Mesenchymal stem cell (in vitro differentiated cells and primary cell): Measurements from ENCODE around the gene LTF.

Experiments
- DNase-seq: peaks from one replicate; pipeline ENCODE4 v3.0.0-alpha.2; 2013
- H2AFZ ChIP-seq: one replicate; pipeline ENCODE4 v1.6.1; 2013; ENCODE audit warnings: low read depth, mild to moderate bottlenecking, control low read depth, inconsistent platforms, low read length, moderate library complexity
- H2AK5ac ChIP-seq: 2 replicates; pipeline ENCODE4 v1.6.1; 2013; ENCODE audit warnings: low read length, moderate library complexity, mild to moderate bottlenecking, inconsistent platforms; ENCODE audit not compliant: severe bottlenecking
- H2BK120ac ChIP-seq: one replicate; pipeline ENCODE4 v1.6.1; 2013; ENCODE audit warnings: low read depth, mild to moderate bottlenecking, inconsistent platforms, low read length, moderate library complexity
- H2BK12ac ChIP-seq, 2 experiments: one replicate each; pipeline ENCODE4 v1.6.1; 2013; ENCODE audit warnings: inconsistent platforms in 2 of 2, low read length in 2 of 2, mild to moderate bottlenecking in 2 of 2, moderate library complexity in 2 of 2, control low read depth in 1 of 2
- H2BK15ac ChIP-seq: one replicate; pipeline ENCODE4 v1.6.1; 2013; ENCODE audit warnings: mild to moderate bottlenecking, low read depth, inconsistent platforms; ENCODE audit not compliant: poor library complexity, severe bottlenecking
- H2BK5ac ChIP-seq: 2 replicates; pipeline ENCODE4 v1.6.1; 2013; ENCODE audit warnings: low read depth, mild to moderate bottlenecking, low read length, control low read depth, inconsistent platforms; ENCODE audit not compliant: poor library complexity, severe bottlenecking
- H3K14ac ChIP-seq, 2 experiments: one replicate each; pipeline ENCODE4 v1.6.1; 2013; ENCODE audit warnings: inconsistent platforms in 2 of 2, low read length in 2 of 2, control low read depth in 1 of 2, mild to moderate bottlenecking in 1 of 2, moderate library complexity in 1 of 2
- H3K18ac ChIP-seq, 2 experiments: one replicate each; pipeline ENCODE4 v1.6.1; 2013; ENCODE audit warnings: inconsistent platforms in 2 of 2, low read length in 2 of 2, control low read depth in 1 of 2, low read depth in 1 of 2, mild to moderate bottlenecking in 1 of 2
- H3K23ac ChIP-seq, 2 experiments: one replicate each; pipeline ENCODE4 v1.6.1; 2013; ENCODE audit warnings: inconsistent platforms in 2 of 2, low read length in 2 of 2, mild to moderate bottlenecking in 2 of 2, moderate library complexity in 2 of 2, control low read depth in 1 of 2
- H3K27ac ChIP-seq: 2 replicates; pipeline ENCODE4 v1.5.1; 2013; ENCODE audit warnings: mild to moderate bottlenecking, moderate library complexity, low read length, control low read depth, inconsistent platforms; ENCODE audit not compliant: poor library complexity, severe bottlenecking
- H3K27me3 ChIP-seq, 2 experiments: 2 replicates each; pipeline versions ENCODE4 v1.6.1 to v1.7.0; 2013; ENCODE audit warnings: low read length in 2 of 2, mild to moderate bottlenecking in 2 of 2, moderate library complexity in 2 of 2, control low read depth in 1 of 2, inconsistent platforms in 1 of 2; ENCODE audit not compliant: control insufficient read depth in 1 of 2, insufficient read depth in 1 of 2
- H3K36me3 ChIP-seq, 2 experiments: 2 replicates each; pipeline versions ENCODE4 v1.6.1 to v1.7.0; 2013; ENCODE audit warnings: low read length in 2 of 2, control low read depth in 1 of 2, inconsistent platforms in 1 of 2, low read depth in 1 of 2, mild to moderate bottlenecking in 1 of 2; ENCODE audit not compliant: insufficient read depth in 2 of 2, control insufficient read depth in 1 of 2
- H3K4ac ChIP-seq, 2 experiments: one replicate each; pipeline ENCODE4 v1.6.1; 2013; ENCODE audit warnings: inconsistent platforms in 2 of 2, low read length in 2 of 2, mild to moderate bottlenecking in 2 of 2, moderate library complexity in 2 of 2, control low read depth in 1 of 2, low read depth in 1 of 2
- H3K4me1 ChIP-seq: 2 replicates; pipeline ENCODE4 v1.6.1; 2013; ENCODE audit warnings: low read depth, low read length, control low read depth; ENCODE audit not compliant: control insufficient read depth, insufficient read depth
- H3K4me2 ChIP-seq: 2 replicates; pipeline ENCODE4 v1.6.1; 2013; ENCODE audit warnings: low read length, mild to moderate bottlenecking, inconsistent platforms; ENCODE audit not compliant: poor library complexity, severe bottlenecking
- H3K4me3 ChIP-seq, 2 experiments: 2 replicates each; pipeline versions ENCODE4 v1.5.1 to v1.7.0; 2013; ENCODE audit warnings: low read length in 2 of 2, mild to moderate bottlenecking in 2 of 2, control low read depth in 1 of 2, low read depth in 1 of 2; ENCODE audit not compliant: insufficient read depth in 1 of 2
- H3K79me1 ChIP-seq: replicated peaks from 2 replicates; pipeline ENCODE4 v1.6.1; 2013; ENCODE audit warnings: mild to moderate bottlenecking, control low read depth, low read length, inconsistent platforms; ENCODE audit not compliant: poor library complexity, severe bottlenecking
- H3K9ac ChIP-seq: 2 replicates; pipeline ENCODE4 v1.7.0; 2013; ENCODE audit warnings: mild to moderate bottlenecking, low read length, moderate library complexity
- H3K9me3 ChIP-seq: 2 replicates; pipeline ENCODE4 v1.7.0; 2013; ENCODE audit warnings: mild to moderate bottlenecking, low read length; ENCODE audit not compliant: control insufficient read depth
- H4K8ac ChIP-seq: one replicate; pipeline ENCODE4 v1.6.1; 2013; ENCODE audit warnings: inconsistent platforms, mild to moderate bottlenecking, low read length, moderate library complexity
- H4K91ac ChIP-seq: one replicate; pipeline ENCODE4 v1.6.1; 2013; ENCODE audit warnings: mild to moderate bottlenecking, low read length, inconsistent platforms
- WGBS: methylation state at CpG from one replicate; pipeline ENCODE4 v1.1.7; 2013; ENCODE audit warnings: mixed read lengths; 5-methylcytosine and 5-hydroxymethylcytosine counted together

Gene LTF

GRCh38 chr3:46449755-46450552, 14.8 kb downstream of the LTF start:
- Histone ChIP-seq H3K14ac (no peak overlapping the region), H3K36me3 (no peaks in the 10 kb centered on the region), H2BK12ac (no peak overlapping the region), H4K91ac (no peak overlapping the region), H2BK120ac (no peak overlapping the region), H4K8ac (no peak overlapping the region), H3K9me3 (no peaks in the 10 kb centered on the region), H2BK15ac (no peak overlapping the region), H3K27ac (no peak overlapping the region), H3K9ac (no peak overlapping the region), H2AK5ac (no peak overlapping the region), H3K79me1 (no peaks in the 10 kb centered on the region), H3K23ac (no peak overlapping the region), H2BK5ac (no peak overlapping the region), H3K4me1 (no peaks in the 10 kb centered on the region), H3K4ac (no peak overlapping the region), H2AFZ (no peak overlapping the region), H3K4me3 (no peak overlapping the region), H3K4me2 (no peak overlapping the region), H3K27me3 (peaks cover 44 to 90% of the 10 kb centered on the region in 2 experiments), H3K18ac (no peak overlapping the region)
- DNase-seq, result no peak
- WGBS, result 68% methylated on average over 13 of the region's 14 CpGs

DNA sequence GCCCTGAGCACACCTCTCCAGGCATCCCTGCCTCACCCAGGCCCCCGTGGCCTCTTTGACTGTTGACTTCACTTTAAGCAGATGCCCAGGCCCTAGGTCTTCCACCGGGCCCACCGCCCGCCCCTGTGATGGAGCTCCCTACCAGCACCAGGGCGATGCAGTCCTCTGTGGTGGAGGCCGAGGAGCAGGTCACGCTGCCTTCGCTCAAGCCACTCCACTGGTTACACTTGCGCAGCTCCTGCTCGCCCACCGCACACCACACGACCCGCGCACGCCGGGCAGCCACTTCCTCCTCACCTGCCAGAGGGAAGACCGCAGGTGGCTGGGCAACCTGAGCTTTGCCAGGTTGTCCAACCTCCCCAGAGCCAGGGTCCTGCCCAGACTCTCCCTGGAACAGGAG, 16.0 kb downstream of the LTF start:
- Histone ChIP-seq H3K18ac (no peak overlapping the region), H3K9ac (no peak overlapping the region), H3K4me3 (no peak overlapping the region), H2AK5ac (no peak overlapping the region), H3K23ac (no peak overlapping the region), H3K9me3 (peaks cover under 1% of the 10 kb centered on the region), H2BK15ac (no peak overlapping the region), H3K27me3 (peaks cover 32 to 83% of the 10 kb centered on the region in 2 experiments), H2BK120ac (no peak overlapping the region), H3K79me1 (no peaks in the 10 kb centered on the region), H3K4me2 (no peak overlapping the region), H2AFZ (no peak overlapping the region), H3K36me3 (no peaks in the 10 kb centered on the region), H3K27ac (no peak overlapping the region), H2BK5ac (no peak overlapping the region), H4K8ac (peak overlapping the region; percentile 25), H3K4me1 (no peaks in the 10 kb centered on the region), H3K4ac (no peak overlapping the region), H2BK12ac (no peak overlapping the region), H3K14ac (no peak overlapping the region), H4K91ac (no peak overlapping the region)
- 93% methylated on average over 17 of the region's 17 CpGs for WGBS
- DNase-seq, result no peak

- Histone ChIP-seq H3K4ac (no peak overlapping the region), H3K14ac (no peak overlapping the region), H4K8ac (no peak overlapping the region), H3K36me3 (no peaks in the 10 kb centered on the region), H3K23ac (no peak overlapping the region), H2BK5ac (no peak overlapping the region), H4K91ac (no peak overlapping the region), H3K4me1 (no peaks in the 10 kb centered on the region), H3K4me3 (no peak overlapping the region), H3K79me1 (no peaks in the 10 kb centered on the region), H2AK5ac (no peak overlapping the region), H2BK120ac (no peak overlapping the region), H3K27ac (no peak overlapping the region), H3K27me3 (peaks cover 24 to 72% of the 10 kb centered on the region in 2 experiments), H2AFZ (no peak overlapping the region), H2BK15ac (no peak overlapping the region), H2BK12ac (no peak overlapping the region), H3K9ac (no peak overlapping the region), H3K9me3 (peaks cover 3% of the 10 kb centered on the region), H3K18ac (no peak overlapping the region), H3K4me2 (no peak overlapping the region)
- 82% methylated on average over 5 of the region's 5 CpGs for WGBS
- DNase-seq, result no peak
These were observed 17.3 kb downstream of the LTF start for GRCh38 chr3:46447228-46447985.
